ENCODE measurements around the gene PCDHB11. TPM values are rescaled to one million over a fixed set of nuclear protein-coding genes. Genes with fewer than 3 reads are reported as not detected.
"Not testable (repeated sequence)": the region's sequence is repeated elsewhere in the genome, so short reads cannot be mapped to it uniquely, and the experiment has no call there.

Gene PCDHB11
- total RNA-seq, 2 donors from 2014 or later, result 6.0 to 10.6 TPM

DNA sequence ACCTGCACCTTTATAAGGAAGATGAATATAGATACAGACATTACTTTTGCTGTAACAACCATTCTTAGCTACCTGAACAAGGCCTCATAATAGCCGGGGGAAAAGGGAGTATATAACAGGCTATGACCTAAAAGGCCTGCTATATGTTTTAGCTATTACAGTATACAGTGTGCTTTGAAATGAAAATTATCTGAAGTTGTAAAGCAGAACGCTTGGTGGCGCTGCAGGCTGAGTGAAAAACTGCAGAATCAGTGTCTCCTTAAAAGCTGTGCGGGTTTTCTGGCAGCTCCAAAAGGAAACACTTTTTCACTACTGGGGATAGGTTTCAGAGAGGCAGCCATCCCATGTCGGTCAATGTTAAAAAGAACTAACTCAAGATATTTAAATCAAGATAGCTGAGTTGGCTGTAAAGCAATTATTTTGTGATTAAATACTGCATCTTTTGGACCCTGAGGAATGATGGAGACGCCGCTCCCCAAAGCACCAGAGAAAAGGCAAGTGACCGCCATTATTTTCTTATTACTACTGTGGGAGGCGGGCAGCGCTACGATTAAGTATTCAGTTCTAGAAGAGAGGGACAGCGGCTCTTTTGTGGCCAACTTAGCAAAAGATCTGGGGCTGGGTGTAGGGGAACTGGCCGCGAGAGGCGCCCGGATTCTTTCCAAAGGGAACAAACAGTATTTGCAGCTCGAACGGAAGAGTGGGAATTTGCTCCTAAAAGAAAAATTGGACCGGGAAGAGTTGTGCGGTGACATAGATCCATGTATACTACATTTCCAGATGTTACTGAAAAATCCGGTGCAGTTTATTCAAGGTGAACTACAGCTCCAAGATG lies 43.7 kb upstream of the PCDHB11 start:
- ATAC-seq (ENCODE audit: insufficient number of reproducible peaks, low FRiP score, low read depth), result no peak
- TF ChIP-seq, protein P1, sequence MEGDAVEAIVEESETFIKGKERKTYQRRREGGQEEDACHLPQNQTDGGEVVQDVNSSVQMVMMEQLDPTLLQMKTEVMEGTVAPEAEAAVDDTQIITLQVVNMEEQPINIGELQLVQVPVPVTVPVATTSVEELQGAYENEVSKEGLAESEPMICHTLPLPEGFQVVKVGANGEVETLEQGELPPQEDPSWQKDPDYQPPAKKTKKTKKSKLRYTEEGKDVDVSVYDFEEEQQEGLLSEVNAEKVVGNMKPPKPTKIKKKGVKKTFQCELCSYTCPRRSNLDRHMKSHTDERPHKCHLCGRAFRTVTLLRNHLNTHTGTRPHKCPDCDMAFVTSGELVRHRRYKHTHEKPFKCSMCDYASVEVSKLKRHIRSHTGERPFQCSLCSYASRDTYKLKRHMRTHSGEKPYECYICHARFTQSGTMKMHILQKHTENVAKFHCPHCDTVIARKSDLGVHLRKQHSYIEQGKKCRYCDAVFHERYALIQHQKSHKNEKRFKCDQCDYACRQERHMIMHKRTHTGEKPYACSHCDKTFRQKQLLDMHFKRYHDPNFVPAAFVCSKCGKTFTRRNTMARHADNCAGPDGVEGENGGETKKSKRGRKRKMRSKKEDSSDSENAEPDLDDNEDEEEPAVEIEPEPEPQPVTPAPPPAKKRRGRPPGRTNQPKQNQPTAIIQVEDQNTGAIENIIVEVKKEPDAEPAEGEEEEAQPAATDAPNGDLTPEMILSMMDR (IDR thresholded peaks at IDR 0.05), result no peak
- Histone ChIP-seq H3K9me3 (peaks cover 55% of the 10 kb centered on the region), H3K27ac (no peak overlapping the region), H3K27me3 (replicated peaks; ENCODE audit: insufficient read depth) (no peaks in the 10 kb centered on the region), H3K4me1 (ENCODE audit: control insufficient read depth in 1 of 2, low read depth in 2 of 2) (no peaks in the 10 kb centered on the region), H3K36me3 (no peaks in the 10 kb centered on the region), H3K4me3 (no peak overlapping the region)
- DNase-seq (ENCODE audit: low spot score), result no peak

DNA sequence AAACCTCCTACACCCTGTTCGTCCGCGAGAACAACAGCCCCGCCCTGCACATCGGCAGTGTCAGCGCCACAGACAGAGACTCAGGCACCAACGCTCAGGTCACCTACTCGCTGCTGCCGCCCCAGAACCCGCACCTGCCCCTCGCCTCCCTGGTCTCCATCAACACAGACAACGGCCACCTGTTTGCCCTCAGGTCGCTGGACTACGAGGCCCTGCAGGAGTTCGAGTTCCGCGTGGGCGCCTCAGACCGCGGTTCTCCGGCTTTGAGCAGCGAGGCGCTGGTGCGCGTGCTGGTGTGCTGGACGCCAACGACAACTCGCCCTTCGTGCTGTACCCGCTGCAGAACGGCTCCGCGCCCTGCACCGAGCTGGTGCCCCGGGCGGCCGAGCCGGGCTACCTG lies 42.1 kb upstream of the PCDHB11 start:
- H3K9me3 ChIP-seq, result peaks cover 49% of the 10 kb centered on the region
- not testable (repeated sequence) for DNase-seq (ENCODE audit: low spot score); H3K27me3 ChIP-seq (replicated peaks; ENCODE audit: insufficient read depth); H3K4me1 ChIP-seq (ENCODE audit: control insufficient read depth in 1 of 2, low read depth in 2 of 2); ATAC-seq (ENCODE audit: insufficient number of reproducible peaks, low FRiP score, low read depth); H3K27ac ChIP-seq; H3K36me3 ChIP-seq; H3K4me3 ChIP-seq

DNA sequence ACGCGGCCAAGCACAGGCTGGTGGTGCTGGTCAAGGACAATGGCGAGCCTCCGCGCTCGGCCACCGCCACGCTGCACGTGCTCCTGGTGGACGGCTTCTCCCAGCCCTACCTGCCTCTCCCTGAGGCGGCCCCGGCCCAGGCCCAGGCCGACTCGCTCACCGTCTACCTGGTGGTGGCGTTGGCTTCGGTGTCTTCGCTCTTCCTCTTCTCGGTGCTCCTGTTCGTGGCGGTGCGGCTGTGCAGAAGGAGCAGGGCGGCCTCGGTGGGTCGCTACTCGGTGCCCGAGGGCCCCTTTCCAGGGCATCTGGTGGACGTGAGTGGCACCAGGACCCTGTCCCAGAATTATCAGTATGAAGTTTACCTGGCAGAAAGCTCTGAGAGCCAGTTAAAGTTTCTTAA lies 41.5 kb upstream of the PCDHB11 start:
- ATAC-seq (ENCODE audit: insufficient number of reproducible peaks, low FRiP score, low read depth); H3K27me3 ChIP-seq (replicated peaks; ENCODE audit: insufficient read depth); H3K27ac ChIP-seq; H3K36me3 ChIP-seq; H3K4me3 ChIP-seq; H3K4me1 ChIP-seq (ENCODE audit: control insufficient read depth in 1 of 2, low read depth in 2 of 2); DNase-seq (ENCODE audit: low spot score): not testable (repeated sequence)
- H3K9me3 ChIP-seq, result peaks cover 49% of the 10 kb centered on the region

DNA sequence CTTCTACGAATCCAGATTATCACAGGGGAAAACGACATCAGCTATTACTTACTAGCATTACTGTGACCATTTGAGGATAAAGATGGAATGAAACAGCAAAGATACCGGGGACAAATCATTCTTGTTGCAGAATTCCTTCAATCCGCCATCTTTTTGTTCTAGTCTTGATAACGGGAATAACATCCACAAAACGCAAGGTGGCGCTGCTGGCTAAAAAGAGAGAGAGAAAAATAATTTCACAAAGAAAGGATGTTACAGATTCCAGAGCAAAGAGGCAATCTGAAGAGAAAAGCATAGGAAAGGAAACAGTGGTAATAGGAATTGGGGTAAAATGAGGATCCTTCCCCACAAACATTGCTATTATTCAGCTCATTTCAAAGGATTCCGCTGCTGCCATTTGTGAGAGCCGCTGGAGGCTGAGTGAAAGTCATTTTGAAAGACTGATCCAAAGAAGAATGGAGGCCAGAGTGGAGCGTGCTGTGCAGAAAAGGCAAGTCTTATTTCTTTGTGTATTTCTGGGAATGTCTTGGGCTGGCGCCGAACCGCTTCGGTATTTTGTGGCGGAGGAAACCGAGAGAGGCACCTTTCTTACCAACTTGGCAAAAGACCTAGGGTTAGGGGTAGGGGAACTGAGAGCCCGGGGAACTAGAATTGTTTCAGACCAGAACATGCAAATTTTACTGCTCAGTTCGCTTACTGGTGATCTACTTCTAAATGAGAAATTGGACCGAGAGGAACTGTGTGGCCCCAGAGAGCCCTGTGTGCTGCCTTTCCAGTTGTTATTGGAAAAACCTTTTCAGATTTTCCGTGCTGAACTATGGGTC lies 26.8 kb upstream of the PCDHB11 start, which contains the start of gene PCDHB7:
TSS of gene PCDHB7 (plus strand) at position 264 of the 824 bp plus-strand sequence. CDS start at position 456, 192 bp downstream.
- Histone ChIP-seq H3K27ac (no peak within 1 kb of the TSS), H3K27me3 (replicated peaks; ENCODE audit: insufficient read depth) (no peaks in the 10 kb centered on the region), H3K4me1 (ENCODE audit: control insufficient read depth in 1 of 2, low read depth in 2 of 2) (no peaks in the 10 kb centered on the region), H3K9me3 (peaks cover 39% of the 10 kb centered on the region), H3K36me3 (no peaks in the 10 kb centered on the region), H3K4me3 (peak within 1 kb of the TSS; percentile 42)
- ATAC-seq (ENCODE audit: insufficient number of reproducible peaks, low FRiP score, low read depth) (no peak), DNase-seq (ENCODE audit: low spot score) (no peak)
- TF ChIP-seq, protein P1 (IDR thresholded peaks at IDR 0.05), result peak; percentile 16

DNA sequence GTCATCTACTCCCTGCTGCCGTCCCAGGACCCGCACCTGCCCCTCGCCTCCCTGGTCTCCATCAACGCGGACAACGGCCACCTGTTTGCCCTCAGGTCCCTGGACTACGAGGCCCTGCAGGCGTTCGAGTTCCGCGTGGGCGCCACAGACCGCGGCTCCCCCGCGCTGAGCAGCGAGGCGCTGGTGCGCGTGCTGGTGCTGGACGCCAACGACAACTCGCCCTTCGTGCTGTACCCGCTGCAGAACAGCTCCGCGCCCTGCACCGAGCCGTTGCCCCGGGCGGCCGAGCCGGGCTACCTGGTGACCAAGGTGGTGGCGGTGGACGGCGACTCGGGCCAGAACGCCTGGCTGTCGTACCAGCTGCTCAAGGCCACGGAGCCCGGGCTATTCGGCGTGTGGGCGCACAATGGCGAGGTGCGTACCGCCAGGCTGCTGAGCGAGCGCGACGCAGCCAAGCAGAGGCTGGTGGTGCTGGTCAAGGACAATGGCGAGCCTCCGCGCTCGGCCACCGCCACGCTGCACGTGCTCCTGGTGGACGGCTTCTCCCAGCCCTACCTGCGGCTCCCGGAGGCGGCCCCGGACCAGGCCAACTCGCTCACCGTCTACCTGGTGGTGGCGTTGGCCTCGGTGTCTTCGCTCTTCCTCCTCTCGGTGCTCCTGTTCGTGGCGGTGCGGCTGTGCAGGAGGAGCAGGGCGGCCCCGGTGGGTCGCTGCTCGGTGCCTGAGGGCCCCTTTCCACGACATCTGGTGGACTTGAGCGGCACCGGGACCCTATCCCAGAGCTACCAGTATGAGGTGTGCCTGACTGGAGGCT lies 24.9 kb upstream of the PCDHB11 start:
- H3K27me3 ChIP-seq (replicated peaks; ENCODE audit: insufficient read depth); ATAC-seq (ENCODE audit: insufficient number of reproducible peaks, low FRiP score, low read depth); H3K36me3 ChIP-seq; H3K27ac ChIP-seq; H3K4me1 ChIP-seq (ENCODE audit: control insufficient read depth in 1 of 2, low read depth in 2 of 2); H3K4me3 ChIP-seq; DNase-seq (ENCODE audit: low spot score): not testable (repeated sequence)
- peaks cover 45% of the 10 kb centered on the region for H3K9me3 ChIP-seq

- peaks cover 48% of the 10 kb centered on the region for H3K9me3 ChIP-seq
Measured at GRCh38 chr5:141175933-141176332, 23.5 kb upstream of the PCDHB11 start.

GRCh38 chr5:141177577-141178191 lies 21.7 kb upstream of the PCDHB11 start, which contains the start of gene PCDHB8:
Gene PCDHB8 (plus strand): TSS chr5:141177790. CDS start chr5:141178035, 245 bp downstream.
- DNase-seq (ENCODE audit: low spot score); H3K27me3 ChIP-seq (replicated peaks; ENCODE audit: insufficient read depth); H3K27ac ChIP-seq; H3K4me1 ChIP-seq (ENCODE audit: control insufficient read depth in 1 of 2, low read depth in 2 of 2); H3K4me3 ChIP-seq; H3K36me3 ChIP-seq; ATAC-seq (ENCODE audit: insufficient number of reproducible peaks, low FRiP score, low read depth): not testable (repeated sequence)
- H3K9me3 ChIP-seq, result peaks cover 51% of the 10 kb centered on the region

More at GRCh38 chr5:141175933-141176332, 23.5 kb upstream of the PCDHB11 start:
- TF ChIP-seq, protein P1 (IDR thresholded peaks at IDR 0.05), result no peak
- ATAC-seq (ENCODE audit: insufficient number of reproducible peaks, low FRiP score, low read depth) (no peak), DNase-seq (ENCODE audit: low spot score) (no peak)
- no peak overlapping the region for H3K27ac ChIP-seq
- no peaks in the 10 kb centered on the region for H3K27me3 ChIP-seq (replicated peaks; ENCODE audit: insufficient read depth)
- no peaks in the 10 kb centered on the region for H3K36me3 ChIP-seq
- H3K4me3 ChIP-seq, result no peak overlapping the region
- H3K4me1 ChIP-seq (ENCODE audit: control insufficient read depth in 1 of 2, low read depth in 2 of 2), result no peaks in the 10 kb centered on the region

DNA sequence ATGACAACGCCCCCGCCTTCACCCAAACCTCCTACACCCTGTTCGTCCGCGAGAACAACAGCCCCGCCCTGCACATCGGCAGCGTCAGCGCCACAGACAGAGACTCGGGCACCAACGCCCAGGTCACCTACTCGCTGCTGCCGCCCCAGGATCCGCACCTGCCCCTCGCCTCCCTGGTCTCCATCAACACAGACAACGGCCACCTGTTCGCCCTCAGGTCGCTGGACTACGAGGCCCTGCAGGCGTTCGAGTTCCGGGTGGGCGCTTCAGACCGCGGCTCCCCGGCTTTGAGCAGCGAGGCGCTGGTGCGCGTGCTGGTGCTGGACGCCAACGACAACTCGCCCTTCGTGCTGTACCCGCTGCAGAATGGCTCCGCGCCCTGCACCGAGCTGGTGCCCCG lies 20.1 kb upstream of the PCDHB11 start:
- not testable (repeated sequence) for H3K36me3 ChIP-seq; H3K27me3 ChIP-seq (replicated peaks; ENCODE audit: insufficient read depth); H3K27ac ChIP-seq; DNase-seq (ENCODE audit: low spot score); H3K4me1 ChIP-seq (ENCODE audit: control insufficient read depth in 1 of 2, low read depth in 2 of 2); ATAC-seq (ENCODE audit: insufficient number of reproducible peaks, low FRiP score, low read depth); H3K4me3 ChIP-seq
- peaks cover 62% of the 10 kb centered on the region for H3K9me3 ChIP-seq
